ENCODE data around the gene PTPRK.

DNA sequence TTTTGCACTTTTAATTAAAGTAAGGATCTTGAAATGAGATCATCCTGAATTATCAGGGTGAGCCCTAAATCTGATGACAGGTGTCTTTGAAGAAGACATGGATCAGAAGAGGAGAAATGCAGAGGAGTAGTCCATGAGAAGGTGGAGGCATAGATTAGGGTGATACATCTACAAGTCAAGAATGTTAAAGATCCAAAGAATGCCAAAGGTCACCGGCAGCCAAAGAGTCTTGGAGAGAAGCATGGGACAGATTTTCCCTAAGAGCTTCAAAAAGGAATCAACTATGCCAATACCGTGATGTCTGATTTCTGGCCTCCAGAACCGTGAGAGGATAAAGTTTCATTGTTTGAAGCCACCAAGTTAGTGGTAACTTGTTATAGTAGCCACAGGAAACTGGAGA, 560.5 kb downstream of the PTPRK start:
- TF ChIP-seq, protein P1, sequence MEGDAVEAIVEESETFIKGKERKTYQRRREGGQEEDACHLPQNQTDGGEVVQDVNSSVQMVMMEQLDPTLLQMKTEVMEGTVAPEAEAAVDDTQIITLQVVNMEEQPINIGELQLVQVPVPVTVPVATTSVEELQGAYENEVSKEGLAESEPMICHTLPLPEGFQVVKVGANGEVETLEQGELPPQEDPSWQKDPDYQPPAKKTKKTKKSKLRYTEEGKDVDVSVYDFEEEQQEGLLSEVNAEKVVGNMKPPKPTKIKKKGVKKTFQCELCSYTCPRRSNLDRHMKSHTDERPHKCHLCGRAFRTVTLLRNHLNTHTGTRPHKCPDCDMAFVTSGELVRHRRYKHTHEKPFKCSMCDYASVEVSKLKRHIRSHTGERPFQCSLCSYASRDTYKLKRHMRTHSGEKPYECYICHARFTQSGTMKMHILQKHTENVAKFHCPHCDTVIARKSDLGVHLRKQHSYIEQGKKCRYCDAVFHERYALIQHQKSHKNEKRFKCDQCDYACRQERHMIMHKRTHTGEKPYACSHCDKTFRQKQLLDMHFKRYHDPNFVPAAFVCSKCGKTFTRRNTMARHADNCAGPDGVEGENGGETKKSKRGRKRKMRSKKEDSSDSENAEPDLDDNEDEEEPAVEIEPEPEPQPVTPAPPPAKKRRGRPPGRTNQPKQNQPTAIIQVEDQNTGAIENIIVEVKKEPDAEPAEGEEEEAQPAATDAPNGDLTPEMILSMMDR (IDR thresholded peaks at IDR 0.05; ENCODE audit: low read depth, low read length) = no peak
- no peak for TF ChIP-seq EZH2phosphoT487 (IDR thresholded peaks at IDR 0.05; ENCODE audit: low read depth)

Measured in OCI-LY3 (cell line).